NCI-H2107 treated with DMSO at 0.1 percent for 48 hours (cell line): ENCODE measurements around the gene OR14C36.
"Not testable (repeated sequence)": the region's sequence is repeated elsewhere in the genome, so short reads cannot be mapped to it uniquely, and the experiment has no call there.

ENCODE experiments used
- DNase-seq: peaks from one replicate; lab custom pipeline; 2025; ENCODE audit not compliant: unreplicated experiment; lab: John Stamatoyannopoulos, UW

The OR14C36 gene

GRCh38 chr1:248348475-248348874 is at the start of gene OR14C36:
Gene OR14C36 (plus strand): TSS chr1:248348775. CDS start chr1:248348775, 0 bp downstream.
- DNase-seq = no peak

- DNase-seq = no peak
Observed at GRCh38 chr1:248303324-248303723, 45.3 kb upstream of the OR14C36 start, which contains the start of gene OR2T12. Gene OR2T12 (minus strand): TSS chr1:248303424. CDS start chr1:248295578, 7,846 bp downstream.

- not testable (repeated sequence) for DNase-seq
Observed at GRCh38 chr1:248305672-248306071, 42.9 kb upstream of the OR14C36 start.

GRCh38 chr1:248306103-248306502 is 42.5 kb upstream of the OR14C36 start:
- DNase-seq = no peak

GRCh38 chr1:248306740-248307139 is 41.8 kb upstream of the OR14C36 start:
- DNase-seq = not testable (repeated sequence)

GRCh38 chr1:248316796-248317195 is 31.8 kb upstream of the OR14C36 start:
- no peak for DNase-seq

GRCh38 chr1:248324468-248324867 is 24.1 kb upstream of the OR14C36 start, which contains the start of gene OR2M7:
Gene OR2M7 (minus strand): TSS chr1:248324568. CDS start chr1:248324568, 0 bp downstream.
- no peak for DNase-seq

- no peak for DNase-seq
Observed at GRCh38 chr1:248343451-248343850, 5.1 kb upstream of the OR14C36 start.

- no peak for DNase-seq
Observed at GRCh38 chr1:248359415-248359814, 10.8 kb downstream of the OR14C36 start.

GRCh38 chr1:248361121-248361715 is 12.6 kb downstream of the OR14C36 start, which contains the start of gene OR2T4:
Gene OR2T4 (plus strand): TSS chr1:248361665. CDS start chr1:248361665, 0 bp downstream.
- no peak for DNase-seq

- no peak for DNase-seq
Observed at GRCh38 chr1:248366609-248367008, 18.0 kb downstream of the OR14C36 start.

- DNase-seq = no peak
Observed at GRCh38 chr1:248372394-248372793, 23.8 kb downstream of the OR14C36 start.

GRCh38 chr1:248373761-248374160 is 25.2 kb downstream of the OR14C36 start:
- no peak for DNase-seq

- DNase-seq = no peak
Observed at GRCh38 chr1:248375446-248375845, 26.9 kb downstream of the OR14C36 start, which contains the start of gene OR2T6. Gene OR2T6 (plus strand): TSS chr1:248375746. CDS start chr1:248387609, 11,863 bp downstream.

GRCh38 chr1:248376916-248377315 is 28.3 kb downstream of the OR14C36 start:
- DNase-seq = no peak

GRCh38 chr1:248380854-248381253 is 32.3 kb downstream of the OR14C36 start:
- DNase-seq = no peak

GRCh38 chr1:248388426-248388825 is 39.9 kb downstream of the OR14C36 start:
- no peak for DNase-seq

GRCh38 chr1:248393050-248393449 is 44.5 kb downstream of the OR14C36 start:
- DNase-seq = no peak
